Posterior vena cava (tissue), 2 donors: ENCODE data around the gene MVB12A. TPM values are rescaled to one million over a fixed set of nuclear protein-coding genes. Genes with fewer than 3 reads are reported as not detected.

Source experiments
- DNase-seq: peaks from one replicate; pipeline ENCODE4 v3.0.0-alpha.2; 2020; ENCODE audit warnings: low spot score
- intact Hi-C, 2 donors: fragments of 100-400 bp; cut with DNase I; formaldehyde crosslinking; loops; one replicate each; pipeline versions ENCODE4 v1.14.1 to v1.14.2; 2022 to 2023
- total RNA-seq, 2 donors: library from RNA; stranded (reverse); fragmentation: NEBNext Ultra II Directional; extraction: Animal tissue kit (Norgen Biotek cat#: 25700); gene quantifications; one replicate each; pipeline ENCODE4 v1.2.1, GENCODE V29; 2021
- donor health status: DM: yes; HTN: yes; CAD: no.
- donor health status: DM: yes; HTN: yes; CAD: no.

MVB12A gene
- total RNA-seq, 2 donors from 2014 or later, result 24.4 to 30.3 TPM

DNA sequence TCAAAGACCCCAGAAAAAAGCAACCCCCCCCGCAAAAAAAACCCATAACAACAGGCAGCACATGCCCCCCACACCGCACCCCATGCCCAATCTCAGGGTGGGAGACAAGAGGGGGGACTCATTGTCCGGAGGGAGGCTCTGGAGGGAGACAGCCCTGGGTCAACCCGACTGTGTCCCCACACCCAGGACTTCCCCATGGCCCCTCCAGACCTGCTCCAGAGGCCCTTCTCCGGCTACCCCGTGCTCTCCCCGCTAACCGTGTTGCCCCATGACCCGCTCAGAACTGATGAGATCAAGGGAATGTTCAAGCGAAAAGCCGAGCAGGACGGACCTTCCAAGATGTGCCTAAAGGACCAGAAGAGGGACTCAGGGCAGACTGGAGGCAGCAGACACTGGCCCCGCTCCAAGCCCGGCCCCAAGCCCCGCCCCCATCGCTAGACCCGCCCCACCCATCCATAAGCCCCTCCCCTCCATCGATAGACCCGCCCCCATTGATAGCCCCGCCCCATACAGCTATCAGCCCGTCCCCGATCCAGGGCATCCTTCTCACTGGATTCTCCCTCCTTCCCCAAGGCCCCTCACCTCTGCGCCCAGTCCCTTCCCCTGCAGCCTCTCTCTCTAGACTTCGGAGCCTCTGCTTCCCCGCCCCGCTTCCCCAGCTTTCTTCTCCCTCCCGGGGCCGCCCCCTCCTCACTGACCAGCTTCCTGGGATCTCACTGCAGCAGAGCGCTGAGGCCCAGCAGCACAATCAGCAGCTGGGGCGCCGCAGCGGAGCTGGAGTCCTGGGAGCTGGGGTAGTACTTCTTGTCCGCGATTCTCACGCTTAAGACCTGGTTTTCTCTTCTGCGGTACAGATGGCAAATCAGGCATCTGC, 16.6 kb upstream of the MVB12A start:
- intact Hi-C loops, result no loop called here
- DNase-seq, result no peak

DNA sequence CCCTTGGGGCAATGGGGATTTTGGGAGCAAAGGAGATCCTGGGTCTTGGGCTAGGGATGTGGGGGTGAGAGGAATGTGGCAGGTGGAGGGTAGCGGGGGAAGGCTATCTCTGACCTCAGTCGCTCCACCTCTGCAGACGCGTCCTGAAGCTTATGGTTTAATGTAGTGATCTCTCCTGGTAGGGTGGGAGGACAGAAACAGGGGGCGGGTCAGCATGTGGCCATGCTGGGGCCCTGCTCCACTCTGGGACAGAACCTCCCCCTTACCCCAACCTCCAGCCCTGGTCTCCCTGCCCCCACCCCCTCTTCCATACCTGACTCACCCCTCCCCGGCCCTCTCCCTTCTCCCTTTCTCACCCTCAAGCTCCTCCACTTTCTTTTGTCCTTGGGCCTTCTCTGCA, 15.8 kb upstream of the MVB12A start:
- intact Hi-C loops, result no loop called here
- DNase-seq, result no peak

- intact Hi-C loops, result no loop called here
- no peak for DNase-seq
Observed at GRCh38 chr19:17404621-17405249, 15.1 kb upstream of the MVB12A start.

- intact Hi-C loops, result no loop called here
- DNase-seq, result no peak
Observed at GRCh38 chr19:17405250-17406045, 14.4 kb upstream of the MVB12A start, which contains the start of gene BST2. Gene BST2, minus strand, starts transcription at chr19:17405630. Its CDS starts 55 bp downstream, at chr19:17405575.

DNA sequence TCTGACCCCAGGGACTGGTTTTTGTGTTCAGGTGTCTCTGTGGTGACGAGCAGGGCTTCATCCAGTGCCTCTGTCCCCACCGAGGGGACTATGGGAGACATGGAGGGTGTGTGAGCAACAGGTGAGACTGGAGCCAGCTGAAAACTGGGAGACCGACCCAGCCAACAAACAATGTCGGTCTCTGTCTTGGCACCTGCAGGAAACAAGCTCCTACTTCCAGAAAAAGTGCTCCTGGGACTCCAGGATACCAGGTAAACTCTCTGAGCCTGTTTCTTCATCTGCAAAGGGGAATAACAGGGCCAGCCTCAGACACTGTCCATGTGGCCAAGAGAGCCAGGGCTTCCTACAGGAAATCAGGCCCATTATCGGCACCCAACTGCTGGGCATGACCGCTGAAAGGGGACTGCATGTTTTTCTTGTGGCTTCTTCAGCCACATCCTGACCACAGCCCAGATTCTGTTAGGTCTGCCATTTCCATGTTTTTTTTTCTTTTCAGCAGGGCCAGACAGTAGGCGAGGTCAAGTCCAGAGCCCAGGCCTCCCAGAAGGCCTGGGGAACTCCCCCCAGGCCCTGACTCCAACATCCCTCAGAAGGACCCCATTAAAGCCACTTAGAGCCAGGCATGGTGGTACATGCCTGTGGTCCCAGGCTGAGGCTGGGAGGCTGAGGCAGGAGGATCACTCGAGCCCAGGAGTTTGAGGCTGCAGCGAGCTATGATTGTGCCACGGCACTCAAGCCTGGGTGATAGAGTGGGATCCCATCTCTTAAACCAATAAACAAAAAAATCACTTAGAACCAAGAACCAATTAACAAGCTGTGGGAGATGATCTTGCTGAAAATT, 13.6 kb upstream of the MVB12A start:
- DNase-seq, result no peak
- intact Hi-C loops, result no loop called here

DNA sequence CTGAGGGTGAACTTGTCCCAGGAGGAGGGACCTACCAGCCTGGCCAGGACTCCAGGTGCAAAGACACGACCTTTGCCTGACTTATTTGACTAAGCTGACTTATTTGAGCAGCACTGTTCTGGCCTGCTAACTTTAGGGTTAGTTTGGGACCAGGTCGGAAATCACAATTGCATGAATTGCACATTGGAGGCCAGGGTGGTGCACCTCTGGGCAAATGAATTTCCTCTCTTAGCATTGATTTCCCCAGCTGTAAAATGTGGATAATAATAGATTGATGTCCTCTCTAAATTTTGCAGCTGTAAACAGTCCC, 13.0 kb upstream of the MVB12A start:
- intact Hi-C loops, result no loop called here
- no peak for DNase-seq

GRCh38 chr19:17409990-17410389, 9.9 kb upstream of the MVB12A start:
- intact Hi-C loops, result no loop called here
- DNase-seq, result no peak

- DNase-seq, result no peak
- intact Hi-C loops, result no loop called here
Observed at GRCh38 chr19:17411801-17412200, 8.0 kb upstream of the MVB12A start.

GRCh38 chr19:17414097-17414496, 5.8 kb upstream of the MVB12A start:
- intact Hi-C loops, result no loop called here
- DNase-seq, result no peak

- intact Hi-C loops, result no loop called here
- DNase-seq, result no peak
Observed at GRCh38 chr19:17415121-17415520, 4.7 kb upstream of the MVB12A start.

DNA sequence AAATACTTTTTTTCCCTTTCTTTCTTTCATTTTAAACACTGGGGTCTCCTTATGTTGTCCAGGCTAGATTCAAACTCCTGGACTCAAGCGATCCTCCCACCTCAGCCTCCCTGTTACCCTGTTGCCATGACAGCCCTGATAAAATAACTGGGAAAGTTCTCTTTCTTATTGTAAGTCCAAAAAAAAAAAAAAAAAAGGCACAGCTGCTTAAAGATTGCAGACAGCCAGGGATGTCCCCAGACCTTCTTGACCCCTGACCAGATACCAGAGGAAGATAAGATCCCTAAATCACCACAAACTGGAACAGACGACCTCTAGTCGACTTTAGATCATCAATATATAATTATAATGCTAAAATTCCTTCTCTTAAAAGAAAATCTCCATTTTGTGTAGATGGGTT, 1.1 kb upstream of the MVB12A start:
- intact Hi-C loops, result no loop called here
- no peak for DNase-seq

DNA sequence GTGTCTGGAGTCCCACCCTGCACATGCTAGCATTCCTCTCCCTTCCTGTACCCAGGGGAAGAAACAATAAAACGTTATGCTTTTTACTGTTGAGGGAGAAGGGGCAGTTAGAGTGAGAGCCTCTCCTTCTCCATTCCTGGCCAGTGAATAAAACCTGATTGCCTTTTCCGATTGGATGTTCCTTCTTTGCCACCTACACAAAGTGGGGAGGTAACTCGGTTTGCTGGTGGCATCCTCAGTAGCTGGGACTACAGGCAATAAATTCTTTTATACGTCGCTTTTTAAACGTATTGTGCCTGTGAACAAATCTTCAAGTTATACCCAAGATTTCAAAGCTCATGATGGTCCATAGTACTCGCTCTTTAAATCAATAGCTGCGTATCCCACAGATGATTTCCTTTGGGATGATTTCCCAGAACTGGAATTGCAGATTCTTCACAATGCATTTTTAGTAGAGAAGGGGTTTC, 660 bp upstream of the MVB12A start:
- no peak for DNase-seq
- intact Hi-C loops, result no loop called here

DNA sequence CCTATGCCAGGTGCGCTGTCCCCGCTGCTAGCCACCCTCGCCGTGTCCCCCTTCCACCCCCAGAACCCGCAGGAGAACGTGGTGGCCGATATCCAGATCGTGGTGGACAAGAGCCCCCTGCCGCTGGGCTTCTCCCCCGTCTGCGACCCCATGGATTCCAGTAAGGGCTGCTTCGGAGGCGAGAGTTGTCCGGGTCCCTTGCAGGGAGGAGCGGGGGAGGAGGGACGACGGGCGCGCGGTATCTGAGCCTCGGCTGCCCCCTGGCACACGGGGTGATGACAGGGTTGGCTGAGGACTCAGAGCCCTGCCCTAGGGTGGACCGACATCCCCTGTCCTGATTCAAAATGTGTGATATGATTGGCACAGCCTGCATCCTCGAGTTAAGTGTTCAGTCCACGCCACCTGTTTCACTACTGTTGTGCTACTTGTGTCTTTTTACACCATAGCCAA, 653 bp downstream of the MVB12A start:
- peak; percentile 82 for DNase-seq
- intact Hi-C loops, result no loop called here

DNA sequence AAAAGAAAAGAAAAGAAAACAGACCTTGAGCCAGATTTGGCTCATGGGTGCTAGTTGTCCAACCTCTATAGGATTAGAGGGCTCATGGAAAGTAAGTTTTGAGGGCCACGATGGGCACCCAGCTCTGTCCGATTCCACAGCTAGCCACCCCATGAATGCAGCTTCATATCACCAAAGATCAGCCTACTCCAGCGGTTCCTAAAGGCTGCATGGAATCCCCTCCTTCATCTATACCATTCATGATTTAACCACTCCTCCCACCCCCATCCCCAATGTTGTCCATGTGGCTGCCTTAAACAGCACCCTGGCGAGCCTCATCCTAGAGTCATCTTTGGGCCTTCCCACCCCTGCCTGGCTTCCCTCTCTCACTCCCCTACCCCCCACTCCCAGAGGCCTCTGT, 2.1 kb downstream of the MVB12A start:
- no peak for DNase-seq
- intact Hi-C loops, result no loop called here

GRCh38 chr19:17423429-17424208, 3.8 kb downstream of the MVB12A start:
- peak; percentile 82 for DNase-seq
- intact Hi-C loops, result no loop called here

DNA sequence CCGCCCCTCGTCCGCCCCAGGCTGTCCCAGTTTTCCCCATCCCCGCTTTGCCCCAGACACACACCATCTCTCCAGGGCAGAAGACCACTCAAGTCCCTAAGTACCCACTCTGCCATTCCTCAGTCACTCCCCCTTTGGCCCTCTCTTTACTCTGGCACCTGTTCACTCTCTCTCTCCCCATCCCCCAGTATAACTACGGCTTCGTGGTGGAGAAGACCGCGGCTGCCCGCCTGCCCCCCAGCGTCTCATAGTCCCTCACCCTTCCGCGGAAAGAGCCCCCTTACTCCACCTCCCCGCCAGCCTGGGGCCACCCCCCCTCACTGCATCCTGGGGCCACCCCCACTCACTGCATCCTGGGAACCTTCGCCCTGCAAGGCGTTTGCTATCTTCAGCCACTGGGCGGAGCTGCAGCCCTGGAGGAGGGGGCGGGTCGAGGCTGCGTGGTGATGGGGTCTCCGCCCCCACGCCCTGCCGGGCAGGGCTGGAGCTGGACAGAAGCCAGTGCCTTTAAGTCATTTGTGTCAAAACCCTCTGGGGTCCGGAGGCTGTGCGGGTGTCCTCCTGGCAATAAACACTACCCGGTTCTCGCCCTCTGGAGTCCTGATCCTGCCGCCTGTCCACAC, 5.0 kb downstream of the MVB12A start:
- DNase-seq, result no peak

GRCh38 chr19:17429641-17430113, 9.8 kb downstream of the MVB12A start:
- intact Hi-C loops, result no loop called here
- no peak for DNase-seq

More for the DNA sequence above, 5.0 kb downstream of the MVB12A start:
- intact Hi-C loops, result no loop called here

DNA sequence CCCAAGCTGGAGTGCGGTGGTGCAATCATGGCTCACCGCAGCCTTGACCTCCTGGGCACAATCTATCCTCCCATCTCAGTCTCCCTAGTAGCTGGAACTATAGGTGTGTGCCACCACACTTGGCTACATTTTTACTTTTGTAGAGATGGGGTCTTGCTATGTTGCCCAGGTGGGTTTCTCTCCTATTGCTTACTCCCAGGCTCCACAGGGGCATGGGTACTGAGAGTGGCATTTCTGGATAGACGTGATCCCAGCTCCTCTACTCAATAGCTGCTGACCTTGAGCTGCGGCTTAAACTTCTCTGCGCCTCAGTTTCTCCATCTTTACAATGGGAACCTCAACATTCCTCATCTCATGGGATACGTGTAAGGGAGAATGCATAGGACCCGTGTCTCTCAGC, 11.6 kb downstream of the MVB12A start:
- intact Hi-C loops, result no loop called here
- no peak for DNase-seq
